Upper lobe of right lung (tissue), 1 donor: ENCODE results near the gene KCNH4. TPM values are rescaled to one million over a fixed set of nuclear protein-coding genes. Genes with fewer than 3 reads are reported as not detected.
"Not testable (repeated sequence)": the region's sequence is repeated elsewhere in the genome, so short reads cannot be mapped to it uniquely, and the experiment has no call there.

Experiments
- ATAC-seq: fragments of 200-7000 bp; cut with Tn5 transposase; one replicate; pipeline ENCODE4 v1.9.1; 2020; ENCODE audit warnings: mild to moderate bottlenecking, moderate library complexity
- DNase-seq: peaks from one replicate; pipeline ENCODE4 v3.0.0-alpha.2; 2020
- H3K27ac ChIP-seq: fragments of 200-600 bp; one replicate; pipeline ENCODE4 v1.8.0; 2022
- H3K27me3 ChIP-seq: fragments of 200-600 bp; one replicate; pipeline ENCODE4 v1.8.0; 2022; ENCODE audit warnings: mild to moderate bottlenecking
- H3K36me3 ChIP-seq: fragments of 200-600 bp; one replicate; pipeline ENCODE4 v1.8.0; 2022
- H3K4me1 ChIP-seq: fragments of 200-600 bp; one replicate; pipeline ENCODE4 v1.8.0; 2022
- H3K4me3 ChIP-seq: fragments of 200-600 bp; one replicate; pipeline ENCODE4 v1.8.0; 2022; ENCODE audit warnings: mild to moderate bottlenecking
- H3K9me3 ChIP-seq: fragments of 200-600 bp; one replicate; pipeline ENCODE4 v1.8.0; 2022
- CTCF ChIP-seq: fragments of 200-600 bp; IDR thresholded peaks from one replicate; pipeline ENCODE4 v1.8.0; 2022; ENCODE audit warnings: antibody characterized with exemption
- intact Hi-C: fragments of 100-400 bp; cut with DNase I; formaldehyde crosslinking; loops from one replicate; pipeline ENCODE4 v1.11.0; 2022
- total RNA-seq: library from RNA; stranded (reverse); fragmentation: NEBNext Ultra II Directional; extraction: Animal tissue kit (Norgen Biotek cat#: 25700); gene quantifications from one replicate; pipeline ENCODE4 v1.2.1, GENCODE V29; 2021
- donor health status: DM: no; HTN: yes; CAD: no; lungs with severe emphysema.

The KCNH4 gene
- total RNA-seq, 1 donor from 2014 or later = 0.26 TPM

- no peaks in the 10 kb centered on the region for H3K9me3 ChIP-seq
- DNase-seq (no peak), ATAC-seq (no peak)
- H3K27me3 ChIP-seq = no peaks in the 10 kb centered on the region
- peaks cover 36% of the 10 kb centered on the region for H3K4me1 ChIP-seq
- peaks cover 52% of the 10 kb centered on the region for H3K36me3 ChIP-seq
- H3K27ac ChIP-seq = peak overlapping the region; percentile 30
- no peak for TF ChIP-seq CTCF
- intact Hi-C loops = no loop called here
- no peak overlapping the region for H3K4me3 ChIP-seq
Observed at GRCh38 chr17:42142371-42142896, 38.5 kb downstream of the KCNH4 start.

GRCh38 chr17:42141382-42141781, 39.6 kb downstream of the KCNH4 start:
- no peaks in the 10 kb centered on the region for H3K9me3 ChIP-seq
- peaks cover 44% of the 10 kb centered on the region for H3K4me1 ChIP-seq
- ATAC-seq = peak; percentile 52
- H3K27ac ChIP-seq = no peak overlapping the region
- no peak for TF ChIP-seq CTCF
- intact Hi-C loops = no loop called here
- no peaks in the 10 kb centered on the region for H3K27me3 ChIP-seq
- no peak for DNase-seq
- no peak overlapping the region for H3K4me3 ChIP-seq
- H3K36me3 ChIP-seq = peaks cover 47% of the 10 kb centered on the region

- H3K27ac ChIP-seq, ATAC-seq, H3K27me3 ChIP-seq, H3K4me3 ChIP-seq, DNase-seq, H3K9me3 ChIP-seq, intact Hi-C loops: not testable (repeated sequence)
- Histone ChIP-seq H3K4me1 (peaks cover 51% of the 10 kb centered on the region), H3K36me3 (peaks cover 42% of the 10 kb centered on the region)
Observed at GRCh38 chr17:42140690-42141089, 40.3 kb downstream of the KCNH4 start.

GRCh38 chr17:42138749-42139492, 42.0 kb downstream of the KCNH4 start:
- peak overlapping the region; percentile 42 for H3K27ac ChIP-seq
- TF ChIP-seq CTCF = no peak
- no peak overlapping the region for H3K4me3 ChIP-seq
- ATAC-seq (no peak), DNase-seq (no peak)
- peaks cover 39% of the 10 kb centered on the region for H3K36me3 ChIP-seq
- peaks cover 69% of the 10 kb centered on the region for H3K4me1 ChIP-seq
- no peaks in the 10 kb centered on the region for H3K9me3 ChIP-seq
- intact Hi-C loops = no loop called here
- H3K27me3 ChIP-seq = no peaks in the 10 kb centered on the region

GRCh38 chr17:42136654-42137051, 44.3 kb downstream of the KCNH4 start:
- H3K4me1 ChIP-seq = peaks cover 77% of the 10 kb centered on the region
- H3K4me3 ChIP-seq = peak overlapping the region; percentile 34
- ATAC-seq (no peak), DNase-seq (no peak)
- H3K9me3 ChIP-seq = no peaks in the 10 kb centered on the region
- H3K27ac ChIP-seq = peak overlapping the region; percentile 80
- no peaks in the 10 kb centered on the region for H3K27me3 ChIP-seq
- intact Hi-C loops = no loop called here
- peaks cover 20% of the 10 kb centered on the region for H3K36me3 ChIP-seq
- no peak for TF ChIP-seq CTCF
